NCI-H1105 treated with DMSO at 0.1 percent for 48 hours (cell line): ENCODE measurements around the gene ITIH5.
"Not testable (repeated sequence)": the region's sequence is repeated elsewhere in the genome, so short reads cannot be mapped to it uniquely, and the experiment has no call there.

Experiments used
- DNase-seq: peaks from one replicate; lab custom pipeline; 2025; lab: John Stamatoyannopoulos, UW

Gene ITIH5

DNA sequence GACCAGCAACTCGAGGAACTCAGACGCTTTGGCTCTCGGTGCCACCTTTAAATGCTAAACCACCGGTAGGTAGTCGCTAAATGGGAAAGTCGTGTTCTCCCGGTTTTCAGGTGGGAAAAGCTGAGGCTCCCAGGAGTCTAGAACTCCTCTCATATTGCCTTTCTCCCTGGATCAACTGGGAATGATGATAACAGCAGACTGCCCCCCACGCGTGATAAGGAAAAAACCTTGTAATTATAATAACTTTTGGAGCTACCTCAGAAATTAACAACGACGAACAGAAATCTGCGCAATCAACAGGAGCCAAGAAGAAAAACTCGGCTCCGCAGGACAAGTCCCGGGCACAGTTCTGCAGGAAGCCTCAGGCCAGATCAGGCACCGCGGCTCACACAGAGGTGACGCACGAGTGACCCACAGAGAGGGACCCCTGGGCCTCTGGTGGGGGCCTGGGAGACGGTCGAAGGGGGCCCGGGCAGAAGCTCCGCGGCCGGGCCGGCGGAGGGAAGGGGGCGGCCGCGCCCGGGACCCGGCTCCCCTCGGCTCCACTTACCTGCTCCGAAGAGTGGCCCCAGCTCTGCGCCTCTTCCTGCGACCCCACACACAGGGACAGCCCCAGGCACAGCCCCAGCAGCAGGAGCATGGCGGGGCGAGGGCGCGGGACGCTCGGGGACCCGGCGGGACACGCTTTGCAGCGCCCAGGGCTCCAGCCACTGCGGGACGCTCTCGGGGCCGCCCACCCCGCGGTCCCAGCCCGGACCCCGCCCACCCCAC, at the start of gene ITIH5:
TSS of gene ITIH5 (minus strand) at position 714 of the 771 bp plus-strand sequence. CDS start at position 640, 74 bp downstream.
- DNase-seq: no peak

DNA sequence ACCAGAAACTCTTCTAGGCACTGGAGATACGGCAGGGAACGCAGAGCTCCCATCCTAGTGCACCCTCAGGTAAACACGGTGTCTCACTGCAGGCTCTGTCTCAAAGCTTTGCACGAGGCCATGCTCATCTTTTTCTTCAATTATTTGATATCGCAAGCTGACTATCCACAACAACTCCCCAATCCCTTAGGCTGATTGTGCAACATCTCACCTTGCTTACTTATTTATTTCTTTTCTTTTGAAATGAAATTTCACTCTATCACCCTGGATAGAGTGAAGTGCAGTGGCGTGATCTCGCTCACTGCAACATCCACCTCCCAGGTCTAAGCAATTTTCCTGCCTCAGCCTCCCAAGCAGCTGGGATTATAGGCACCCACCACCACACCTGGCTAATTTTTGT, 48.7 kb upstream of the ITIH5 start:
- DNase-seq: no peak

DNA sequence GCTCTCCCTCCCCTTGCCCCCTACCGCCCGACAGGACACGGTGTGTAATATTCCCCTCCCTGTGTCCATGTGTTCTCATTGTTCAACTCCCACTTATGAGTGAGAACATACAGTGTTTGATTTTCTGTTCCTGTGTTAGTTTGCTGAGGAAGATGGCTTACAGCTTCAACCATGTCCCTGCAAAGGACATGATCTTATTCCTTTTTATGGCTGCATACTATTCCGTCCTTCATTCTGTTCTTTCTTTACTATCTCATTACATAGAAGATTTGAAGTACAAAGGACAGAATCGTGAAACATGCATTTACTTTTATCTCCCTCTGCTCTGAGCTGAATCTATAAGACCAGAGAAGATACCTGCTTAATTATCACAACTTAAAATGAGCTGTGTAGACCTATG, 44.3 kb upstream of the ITIH5 start:
- not testable (repeated sequence) for DNase-seq

DNA sequence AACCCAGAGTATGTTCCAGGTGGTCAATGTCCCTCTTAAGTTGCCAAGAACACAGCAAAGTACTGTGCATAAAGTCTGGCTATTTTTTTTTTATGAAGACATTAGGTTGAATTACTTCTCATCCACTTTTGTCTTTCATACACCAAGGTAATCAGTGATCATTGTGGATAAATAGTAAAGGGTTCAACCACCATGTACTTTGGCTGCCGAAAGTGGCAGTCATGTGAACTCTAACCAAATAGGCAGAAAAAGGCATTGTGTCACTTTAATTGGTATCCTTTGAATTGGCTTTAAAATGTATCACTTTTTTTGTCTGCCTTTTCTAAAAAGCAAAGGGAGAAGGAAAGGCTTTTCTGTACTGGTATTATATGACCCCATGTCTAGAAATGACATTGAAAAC, 43.7 kb upstream of the ITIH5 start:
- no peak for DNase-seq

DNA sequence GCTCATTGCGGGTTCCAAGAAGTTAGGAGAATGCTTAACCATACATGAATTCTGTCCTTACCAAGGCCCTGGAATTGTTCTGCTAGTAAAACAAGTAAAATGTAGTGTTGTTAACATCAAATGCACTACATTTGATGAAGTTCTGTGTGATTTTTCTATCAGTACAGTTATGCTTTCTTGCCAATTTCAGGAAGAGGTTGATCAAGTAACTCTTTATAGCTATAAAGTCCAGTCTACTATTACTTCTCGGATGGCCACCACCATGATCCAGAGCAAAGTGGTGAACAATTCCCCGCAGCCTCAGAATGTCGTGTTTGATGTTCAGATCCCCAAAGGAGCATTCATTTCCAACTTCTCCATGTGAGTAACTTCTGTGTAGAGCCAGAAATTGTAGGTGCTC, 42.1 kb upstream of the ITIH5 start:
- no peak for DNase-seq

DNA sequence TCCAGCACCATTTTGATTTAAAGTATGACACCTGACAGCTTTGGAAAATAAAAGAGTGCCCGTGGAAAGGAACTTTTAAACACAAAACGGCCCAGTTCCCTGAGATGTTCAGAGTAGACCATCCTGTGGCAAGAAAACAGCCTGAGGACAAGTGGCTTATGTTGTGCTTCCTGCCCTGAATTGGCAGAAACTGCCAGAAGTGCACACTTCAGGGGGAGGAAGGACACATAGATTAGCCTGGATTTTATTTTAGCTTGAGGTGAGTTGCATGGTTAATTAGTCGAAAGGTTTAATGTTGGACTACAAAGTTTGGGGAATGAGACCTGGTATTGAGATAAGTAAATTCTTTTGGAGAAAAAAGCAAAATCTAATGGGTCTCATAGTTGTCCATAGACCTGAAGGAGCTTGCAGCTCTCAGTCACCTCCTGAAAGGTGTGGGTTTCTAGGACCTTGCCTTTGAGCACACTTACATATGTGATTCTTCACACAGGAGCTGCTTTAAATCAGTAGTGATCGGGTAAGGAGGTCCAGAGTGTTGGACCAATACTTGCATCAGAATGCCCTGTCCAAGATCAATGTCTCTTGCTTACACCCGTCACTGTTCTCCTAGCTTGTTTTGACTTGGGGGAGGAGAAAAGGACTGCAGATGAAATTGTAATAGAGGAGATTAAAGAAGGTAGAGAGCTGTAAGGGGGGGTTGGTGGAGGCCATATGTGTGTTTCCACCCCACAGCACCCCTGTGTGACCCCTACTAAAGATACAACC, 41.3 kb upstream of the ITIH5 start:
- no peak for DNase-seq

DNA sequence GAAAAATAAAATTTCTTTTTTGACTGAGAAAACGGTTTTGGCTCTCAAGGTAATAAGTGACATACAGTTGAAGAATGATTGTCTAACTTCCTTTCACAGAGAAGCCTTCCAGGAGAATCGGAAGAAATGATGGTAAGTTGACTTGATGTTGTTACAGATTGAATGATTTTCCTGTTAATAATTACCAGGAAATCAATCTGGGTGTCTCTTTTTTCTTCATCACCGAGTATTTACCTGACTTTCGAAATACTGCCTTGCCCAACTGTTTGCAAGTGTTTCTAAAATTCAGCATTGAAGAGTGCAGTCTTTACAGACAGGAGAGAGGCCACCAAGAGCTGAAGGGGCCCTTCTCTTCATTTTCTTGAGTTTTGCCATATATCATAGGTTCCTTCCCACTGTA, 40.3 kb upstream of the ITIH5 start:
- no peak for DNase-seq

DNA sequence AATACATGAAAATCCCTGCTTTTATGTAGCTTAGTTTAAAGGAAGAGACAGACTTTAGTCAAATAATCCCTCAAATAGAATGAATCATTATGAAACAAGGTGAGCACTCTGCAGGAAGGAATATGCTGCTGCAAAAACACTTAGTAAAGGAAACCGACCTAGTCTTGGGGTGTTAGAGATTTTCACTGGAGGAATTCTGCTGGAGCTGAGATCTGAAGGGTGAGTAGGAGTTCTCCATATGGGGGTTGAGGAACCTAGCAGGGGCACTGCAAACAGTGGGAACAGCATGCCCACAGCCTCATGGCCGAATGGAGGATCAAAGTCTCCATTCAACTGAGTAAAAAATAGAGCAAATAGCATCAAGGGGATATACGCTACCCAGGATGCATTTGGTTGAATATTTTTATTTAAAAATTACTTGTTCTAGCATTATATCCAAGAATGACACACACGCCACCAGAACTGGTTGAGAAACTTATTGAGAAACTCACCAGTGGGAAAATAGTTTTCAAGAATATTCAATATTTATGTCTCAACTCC, 39.8 kb upstream of the ITIH5 start:
- no peak for DNase-seq

DNA sequence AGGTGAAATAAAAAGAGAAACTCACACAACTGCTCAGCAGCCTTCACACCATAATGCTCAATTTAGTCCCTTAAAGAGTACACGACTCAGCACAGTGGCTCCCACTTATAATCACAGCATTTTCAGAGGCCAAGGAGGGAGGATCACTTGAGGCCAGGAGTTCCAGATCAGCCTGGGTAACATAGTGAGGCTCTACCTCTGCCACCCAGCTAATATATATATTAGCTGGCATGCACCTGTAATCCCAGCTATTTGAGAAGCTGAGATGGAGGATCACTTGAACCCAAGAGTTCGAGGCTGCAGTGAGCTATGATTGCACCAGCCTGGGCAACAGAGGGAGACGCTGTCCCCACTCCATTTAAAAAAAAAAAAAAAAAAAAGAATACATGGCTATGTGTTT, 38.6 kb upstream of the ITIH5 start:
- no peak for DNase-seq

DNA sequence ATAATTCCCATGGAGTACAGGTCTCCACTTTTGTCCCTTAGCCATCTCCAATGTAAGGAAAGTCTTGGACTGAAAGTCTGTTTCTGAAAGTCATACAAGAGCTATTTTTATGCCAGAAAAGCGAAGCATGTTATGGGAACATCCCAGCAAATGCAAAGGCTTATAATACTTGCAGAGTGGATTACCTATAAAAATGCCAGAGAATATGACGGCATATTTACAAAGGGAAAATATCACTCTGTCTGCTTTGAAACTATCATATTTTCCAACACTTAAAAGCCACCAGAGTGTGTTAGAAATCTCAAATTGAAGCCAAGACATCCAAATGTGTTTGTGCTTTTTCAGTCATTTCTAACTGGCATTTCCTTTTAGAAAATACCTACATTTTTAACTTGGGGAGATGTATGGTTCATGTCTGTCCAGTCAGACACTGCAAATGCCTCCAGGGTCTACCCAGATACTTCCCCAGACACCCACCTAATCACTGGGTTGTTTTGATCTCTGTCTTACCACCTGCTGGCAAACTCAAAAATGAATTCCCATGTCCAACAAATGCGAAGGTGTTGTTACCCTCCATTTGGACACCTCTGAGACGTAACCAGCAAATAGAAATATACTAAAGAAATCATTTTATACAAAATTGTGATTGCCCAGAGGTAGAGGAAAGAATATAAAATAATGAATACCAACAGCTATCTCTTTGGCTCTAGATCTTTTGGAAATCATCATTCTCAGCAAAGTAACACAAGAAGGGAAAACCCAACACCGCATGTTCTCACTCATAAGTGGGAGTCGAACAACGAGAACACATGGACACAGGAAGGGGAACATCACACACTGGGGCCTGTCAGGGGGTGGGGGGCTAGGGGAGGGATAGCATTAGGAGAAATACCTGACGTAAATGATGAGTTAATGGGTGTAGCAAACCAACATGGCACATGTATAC, 37.6 kb upstream of the ITIH5 start:
- no peak for DNase-seq

DNA sequence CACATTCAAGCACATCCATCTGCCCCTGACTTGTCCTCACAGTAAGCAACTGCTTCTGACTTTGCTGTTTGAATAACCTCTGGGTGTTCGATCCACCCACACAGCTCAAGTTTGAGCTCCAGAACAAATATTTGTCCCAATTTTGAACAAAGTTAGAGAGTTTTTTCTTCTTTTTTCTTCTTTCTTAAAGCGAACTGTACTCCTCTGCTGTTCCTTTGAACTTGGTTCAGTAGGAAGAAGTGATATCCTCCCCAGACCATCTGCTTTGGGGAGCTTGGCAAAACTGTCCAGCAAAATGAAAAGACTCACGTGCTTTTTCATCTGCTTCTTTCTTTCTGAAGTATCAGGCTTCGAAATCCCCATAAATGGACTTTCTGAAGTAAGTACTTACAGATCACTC, 36.4 kb upstream of the ITIH5 start, which contains the start of gene ITIH2:
TSS of gene ITIH2 (plus strand) at position 177 of the 400 bp plus-strand sequence. CDS start at position 296, 119 bp downstream.
- DNase-seq: no peak

DNA sequence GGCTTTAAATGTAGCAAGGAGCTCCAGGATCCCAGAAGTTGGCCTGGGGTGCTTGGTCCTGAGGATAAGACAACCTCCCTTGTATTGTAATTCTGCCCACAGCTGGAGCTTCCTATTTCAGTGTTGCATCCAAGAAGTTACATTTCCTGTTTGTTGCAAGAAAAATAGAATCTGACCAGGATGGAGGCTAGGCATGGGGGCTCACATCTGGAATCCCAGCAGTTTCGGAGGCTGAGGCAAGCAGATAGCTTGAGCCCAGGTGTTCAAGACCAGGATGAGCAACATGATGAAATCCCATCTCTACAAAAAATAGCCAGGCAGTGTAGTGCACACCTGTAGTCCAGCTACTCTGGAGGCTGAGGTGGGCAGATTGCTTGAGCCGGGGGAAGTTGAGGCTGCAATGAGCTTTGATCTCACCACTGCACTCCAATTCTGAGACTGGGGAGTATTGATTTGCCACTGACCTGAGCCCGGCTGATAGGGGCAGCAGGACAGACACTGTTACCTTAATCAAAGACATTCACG, 35.6 kb upstream of the ITIH5 start:
- DNase-seq: no peak

DNA sequence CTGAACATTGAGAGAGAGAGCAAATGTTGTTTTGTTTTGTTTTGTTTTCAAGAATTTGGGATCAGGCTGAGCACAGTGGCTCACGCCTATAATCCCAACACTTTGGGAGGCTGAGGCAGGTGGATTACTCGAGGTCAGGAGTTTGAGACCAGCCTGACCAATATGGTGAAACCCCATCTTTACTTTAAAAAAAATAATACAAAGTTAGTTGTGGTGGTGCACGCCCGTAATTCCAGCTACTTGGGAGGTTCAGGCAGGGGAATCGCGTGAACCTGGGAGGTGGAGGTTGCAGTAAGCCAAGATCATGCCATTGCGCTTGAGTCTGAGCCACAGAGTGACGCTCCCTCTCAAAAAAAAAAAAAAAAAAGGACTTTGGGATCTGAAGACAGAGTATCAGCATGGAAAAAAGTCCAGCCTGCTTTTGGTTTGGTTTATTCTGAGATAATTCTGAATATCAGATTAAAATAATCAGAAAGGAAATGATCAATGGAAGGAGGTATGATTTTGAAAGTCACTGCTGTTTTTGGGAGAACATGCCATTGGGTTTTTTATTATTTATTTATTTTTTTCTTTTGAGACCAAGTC, 34.5 kb upstream of the ITIH5 start:
- DNase-seq: no peak

DNA sequence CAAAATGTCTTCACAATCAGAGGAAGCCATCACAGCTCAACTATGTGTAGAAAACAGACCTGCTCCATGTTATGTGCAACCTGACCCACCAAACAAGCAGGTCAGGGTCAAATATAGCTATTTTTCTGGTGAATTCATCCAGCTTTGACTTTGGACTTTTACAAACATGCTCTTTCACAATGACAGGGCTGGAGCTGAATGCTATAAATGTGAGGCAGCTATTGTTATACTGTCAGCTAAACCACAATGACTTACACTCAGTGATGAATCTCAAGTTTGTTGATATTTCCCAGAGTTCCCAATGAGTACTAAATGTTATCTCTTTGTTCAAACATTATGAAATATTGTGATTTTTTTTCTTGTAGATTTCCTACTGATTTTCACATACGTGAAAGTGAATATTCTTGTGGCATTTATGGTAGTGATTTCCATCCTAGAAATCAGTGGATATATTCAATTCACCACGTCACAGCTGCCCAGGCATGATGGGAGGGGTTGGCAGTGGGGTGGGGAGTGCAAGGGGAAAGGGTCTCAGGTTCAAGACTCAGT, 33.9 kb upstream of the ITIH5 start:
- DNase-seq: no peak

DNA sequence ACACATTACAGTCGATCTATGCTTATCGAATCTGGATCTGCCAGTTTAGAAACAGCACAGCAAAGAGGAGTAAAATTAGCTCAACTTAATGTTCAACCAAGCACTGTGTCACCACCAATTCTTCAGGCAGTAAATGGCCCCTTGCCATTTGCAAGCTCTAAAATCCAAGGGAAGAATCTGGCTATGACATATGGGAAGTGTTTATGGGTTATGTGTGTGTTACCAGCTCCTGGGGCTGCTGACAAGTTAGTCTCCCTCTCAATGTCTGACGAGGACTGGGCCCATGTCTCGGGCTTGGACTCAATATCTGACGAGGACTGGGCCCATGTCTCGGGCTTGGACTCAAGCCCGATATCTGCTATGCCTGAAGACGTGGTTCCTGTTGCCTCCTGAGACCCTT, 30.7 kb upstream of the ITIH5 start:
- no peak for DNase-seq

DNA sequence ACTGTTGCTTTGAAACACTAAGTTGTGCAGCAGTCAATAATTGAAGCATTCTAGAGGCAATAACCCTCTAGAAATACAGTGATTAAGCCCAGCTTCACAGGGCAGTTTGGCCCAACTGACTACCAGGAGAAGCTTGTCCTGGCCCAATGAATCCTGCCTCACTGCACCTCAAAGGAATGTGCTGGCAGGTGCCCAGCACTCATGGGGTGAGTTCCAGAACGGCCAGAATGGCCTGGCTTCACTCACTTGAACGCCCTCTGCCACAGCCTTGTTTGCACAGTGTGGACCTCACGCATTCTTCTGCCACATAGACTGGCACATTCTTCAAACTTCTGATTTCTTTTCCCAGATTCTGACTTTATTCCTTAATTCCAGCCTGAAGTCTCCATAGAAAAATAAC, 29.8 kb upstream of the ITIH5 start:
- DNase-seq: no peak

DNA sequence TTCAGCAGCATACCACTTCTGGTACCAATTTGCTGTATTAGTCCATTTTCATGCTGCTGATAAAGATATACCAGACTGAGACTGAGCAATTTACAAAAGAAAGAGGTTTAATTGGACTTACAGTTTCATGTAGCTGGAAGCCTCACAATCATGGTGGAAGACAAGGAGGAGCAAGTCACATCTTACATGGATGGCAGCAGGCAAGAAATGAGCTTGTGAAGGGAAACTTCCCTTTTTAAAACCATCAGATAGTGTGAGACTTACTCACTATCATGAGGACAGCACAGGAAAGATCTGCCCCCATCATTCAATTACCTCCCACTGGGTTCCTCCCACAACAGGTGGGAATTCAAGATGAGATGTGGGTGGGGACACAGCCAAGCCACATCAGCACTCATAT, 26.4 kb upstream of the ITIH5 start:
- not testable (repeated sequence) for DNase-seq

DNA sequence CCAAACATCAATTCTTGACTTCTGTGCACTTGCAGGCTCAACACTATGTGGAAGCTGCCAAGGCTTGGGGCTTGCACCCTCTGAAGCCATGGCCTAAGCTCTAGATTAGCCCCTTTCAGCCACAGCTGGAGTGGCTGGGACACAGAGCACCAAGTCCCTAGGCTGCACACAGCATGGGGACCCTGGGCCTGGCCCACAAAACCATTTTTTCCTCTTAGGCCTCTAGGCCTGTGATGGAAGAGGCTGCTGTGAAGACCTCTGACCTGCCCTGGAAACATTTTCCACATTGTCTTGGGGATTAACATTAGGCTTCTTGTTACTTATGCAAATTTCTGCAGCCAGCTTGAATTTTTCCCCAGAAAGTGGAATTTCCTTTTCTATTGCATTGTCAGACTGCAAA, 25.6 kb upstream of the ITIH5 start:
- not testable (repeated sequence) for DNase-seq

DNA sequence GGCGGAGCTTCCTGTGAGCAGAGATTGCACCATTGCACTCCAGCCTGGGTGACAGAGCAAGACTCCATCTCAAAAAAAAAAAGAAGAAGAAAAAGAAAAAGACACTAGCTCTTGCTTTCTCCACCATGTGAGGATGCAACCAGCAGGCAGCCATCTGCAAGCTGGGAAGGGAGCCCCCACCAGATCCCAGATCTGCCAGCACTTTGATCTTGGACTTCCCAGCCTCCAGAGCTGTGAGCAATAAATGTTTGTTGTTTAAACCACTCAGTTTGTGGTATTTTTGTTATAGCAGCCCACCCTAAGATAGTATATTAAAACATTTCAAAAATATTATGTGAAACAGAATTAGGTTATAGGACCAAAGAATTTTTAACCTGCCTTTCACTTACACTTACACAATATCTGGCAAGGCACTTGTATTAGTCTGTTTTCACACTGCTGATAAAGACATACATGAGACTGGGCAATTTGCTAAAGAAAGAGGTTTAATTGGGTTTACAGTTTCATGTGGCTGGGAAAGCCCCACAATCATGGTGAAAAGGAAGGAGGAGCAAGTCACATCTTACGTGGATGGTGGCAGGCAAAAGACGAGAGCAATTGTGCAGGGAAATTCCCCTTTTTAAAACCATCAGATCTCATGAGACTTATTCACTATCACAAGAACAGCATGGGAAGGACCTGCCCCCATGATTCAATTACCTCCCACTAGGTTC, 24.3 kb upstream of the ITIH5 start:
- DNase-seq: not testable (repeated sequence)

DNA sequence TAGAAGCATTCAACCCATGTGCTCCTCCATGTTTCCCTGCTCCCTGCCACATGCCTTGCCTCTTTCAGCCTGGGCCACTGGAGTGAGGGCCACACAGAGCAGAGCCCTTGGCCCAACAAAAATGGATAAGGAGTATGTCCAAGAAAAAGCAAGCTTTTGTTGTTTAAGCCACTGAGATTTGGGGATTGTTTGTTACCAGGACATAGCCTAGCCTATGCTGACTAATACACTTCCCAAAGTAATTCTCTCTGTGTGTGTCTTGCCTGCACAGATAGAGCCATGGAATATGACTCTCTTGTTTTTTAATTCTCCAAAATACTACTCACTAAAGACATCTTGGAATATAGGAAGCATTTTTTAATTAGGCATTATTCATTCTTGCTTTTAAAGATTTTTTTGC, 22.8 kb upstream of the ITIH5 start:
- no peak for DNase-seq
